GM18873 (cell line): ENCODE measurements around the gene ULK4.

Source experiments
- ATAC-seq: cut with Tn5 transposase; IDR thresholded peaks from one replicate; pipeline ENCODE4 v1.9.1; 2021; ENCODE audit warnings: mild to moderate bottlenecking, moderate library complexity, moderate number of reproducible peaks; ENCODE audit not compliant: unreplicated experiment, low FRiP score

Gene ULK4

DNA sequence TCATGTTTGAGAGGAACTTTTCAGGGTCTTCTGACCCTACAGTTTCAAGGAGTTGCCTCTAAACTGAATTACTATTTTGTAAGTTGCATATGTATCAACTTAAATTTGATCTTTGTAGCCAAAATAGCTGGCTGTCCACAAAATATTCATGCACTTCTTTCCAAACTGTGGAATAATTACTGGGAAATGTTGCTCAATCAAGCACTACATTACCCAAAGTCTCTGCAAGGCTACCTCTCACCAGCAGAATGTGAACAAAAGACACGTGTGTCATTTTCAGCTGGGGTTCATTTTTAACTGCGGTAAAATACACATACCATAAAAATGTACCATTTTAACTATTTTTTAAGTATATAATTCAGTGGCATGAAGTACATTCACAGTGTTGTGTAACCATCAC lies 442.2 kb downstream of the ULK4 start:
- ATAC-seq = no peak

DNA sequence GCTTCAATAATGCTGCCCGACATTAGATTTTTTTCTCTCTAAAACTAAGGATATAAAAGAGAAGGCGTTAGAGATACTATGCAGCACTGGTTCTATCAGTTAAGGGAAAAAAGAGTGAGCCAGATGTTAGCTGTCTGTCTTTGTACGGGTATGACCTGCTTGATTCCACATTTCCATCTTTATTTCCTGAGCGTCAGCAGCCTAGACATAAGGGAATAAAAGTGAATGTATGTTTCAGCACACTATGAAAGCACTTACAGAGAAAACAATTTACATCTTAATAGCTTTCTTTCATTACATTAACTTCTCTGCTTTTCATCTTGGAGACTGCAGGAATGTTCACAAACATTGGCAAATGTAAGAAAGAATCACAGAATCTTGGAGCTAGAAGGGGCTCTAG lies 443.3 kb downstream of the ULK4 start:
- ATAC-seq = no peak

DNA sequence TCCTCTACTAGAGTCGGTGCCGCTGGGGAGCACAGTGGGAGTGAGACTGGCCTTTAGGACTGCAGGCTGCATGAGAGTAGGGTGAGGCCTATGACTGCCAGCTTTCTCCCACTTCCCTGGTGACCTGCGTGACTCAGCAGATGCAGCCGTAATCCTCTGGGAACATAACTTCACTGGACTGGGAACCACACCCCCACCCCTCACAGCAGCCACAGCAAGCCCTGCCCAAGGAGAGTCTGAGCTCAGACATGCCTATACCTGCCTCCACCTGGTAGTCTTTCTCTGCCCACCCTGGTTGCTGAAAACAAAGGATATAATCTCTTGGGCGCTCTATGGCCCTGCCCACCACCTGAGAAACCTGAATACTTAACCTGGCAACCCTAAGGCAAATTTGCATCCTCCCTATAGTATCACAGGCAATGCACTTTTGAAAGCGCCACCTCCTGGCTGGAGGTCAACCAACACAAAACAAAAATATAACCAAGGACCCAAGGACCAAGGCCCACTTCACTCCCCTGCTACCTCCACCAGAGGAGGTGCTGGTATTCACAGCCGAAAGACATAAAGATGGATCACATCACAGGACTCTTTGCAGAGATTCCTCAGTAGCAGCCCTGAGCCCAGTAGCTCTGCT lies 453.7 kb downstream of the ULK4 start:
- ATAC-seq = no peak

DNA sequence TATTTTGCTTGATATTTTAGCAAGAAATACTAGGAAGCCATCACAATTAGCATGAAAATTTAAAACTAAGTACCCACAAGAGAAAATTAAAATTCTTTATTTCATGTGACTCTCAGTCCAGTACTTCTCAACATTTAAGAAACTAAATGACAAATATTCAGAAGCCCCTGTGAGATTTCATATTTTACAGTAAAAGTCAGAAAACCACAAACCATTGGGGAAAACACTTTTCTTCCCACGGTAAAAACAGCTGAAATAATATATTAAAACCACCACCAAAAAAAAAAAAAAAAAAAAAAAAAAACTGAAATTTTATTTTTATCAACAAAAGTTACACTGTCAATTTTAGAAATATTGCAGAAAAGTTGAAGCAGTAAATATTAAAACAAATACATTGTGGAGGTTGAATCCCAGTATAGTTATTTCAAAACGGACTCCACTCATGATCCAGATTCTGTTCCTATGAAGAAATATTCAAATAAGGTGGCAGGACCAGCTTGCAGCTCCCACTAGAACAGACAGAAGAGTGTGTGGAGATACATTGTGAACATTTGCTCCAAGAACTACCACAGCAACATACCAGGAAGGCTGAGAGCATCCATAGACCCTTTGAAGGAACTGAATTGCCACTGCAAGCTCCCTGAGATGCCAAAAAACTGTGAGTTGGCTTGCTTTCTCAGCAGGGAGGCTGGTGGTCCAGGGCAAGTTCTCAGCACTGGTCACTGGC lies 454.4 kb downstream of the ULK4 start:
- no peak for ATAC-seq

DNA sequence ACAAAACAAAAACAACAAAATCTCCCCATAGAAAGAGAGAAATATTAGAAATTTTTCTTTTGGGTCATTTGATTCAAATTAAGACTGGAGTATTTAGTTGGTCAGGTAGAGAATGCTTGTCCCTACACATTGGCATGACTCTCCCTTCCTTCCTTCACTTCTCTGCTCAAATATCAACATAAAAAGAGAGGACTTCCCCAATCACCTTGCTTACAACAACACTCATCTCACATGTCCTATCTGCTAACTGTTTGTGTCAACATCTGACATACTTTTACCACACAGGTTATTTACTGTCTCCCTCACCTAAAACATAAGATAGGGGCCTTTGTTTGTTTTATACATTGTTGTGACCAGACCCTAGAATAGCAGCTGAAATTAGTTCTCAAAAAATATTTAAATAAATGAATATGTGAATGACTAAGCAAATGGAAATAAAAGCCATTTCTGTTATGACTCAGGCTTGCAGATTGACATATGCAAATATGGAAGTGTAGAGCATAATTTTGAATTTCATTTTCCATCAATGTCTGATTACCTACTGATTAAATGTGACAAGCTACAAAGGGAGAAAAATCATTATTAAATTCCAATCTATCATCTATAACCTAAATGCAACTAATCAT lies 457.8 kb downstream of the ULK4 start:
- no peak for ATAC-seq

DNA sequence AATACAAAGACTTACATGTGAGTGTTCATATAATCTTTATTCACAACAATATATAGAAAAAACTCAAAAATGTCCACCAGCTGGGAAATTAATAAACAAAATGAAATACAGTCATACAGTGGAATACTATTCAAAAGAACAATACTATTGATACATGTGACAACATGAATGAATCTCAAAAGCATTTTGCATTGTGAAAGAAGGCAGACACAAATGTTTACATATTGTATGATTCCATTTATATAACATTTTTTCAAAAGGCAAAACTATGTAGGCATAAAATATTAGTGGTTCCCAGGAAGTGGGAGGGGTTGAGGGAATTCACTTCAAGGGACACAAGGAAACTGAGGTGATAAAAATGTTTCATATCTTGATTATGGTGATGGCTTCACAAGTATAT lies 459.4 kb downstream of the ULK4 start:
- no peak for ATAC-seq

DNA sequence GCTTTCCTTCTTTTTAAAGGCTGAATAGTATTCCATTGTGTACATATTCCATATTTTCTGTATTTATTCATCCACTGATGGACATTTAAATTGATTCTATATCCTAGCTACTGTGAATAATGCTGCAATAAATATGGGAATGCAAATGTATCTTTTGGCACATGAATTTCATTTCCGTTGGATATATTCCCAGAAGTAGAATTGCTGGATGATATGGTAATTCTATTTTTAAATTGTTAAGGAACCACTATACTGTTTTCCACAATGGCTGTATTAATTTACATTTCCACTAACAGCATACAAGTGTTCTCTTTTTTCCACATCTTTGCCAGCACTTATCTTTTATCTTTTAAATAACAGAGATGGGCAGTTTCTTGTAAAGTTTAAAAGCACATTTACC lies 459.9 kb downstream of the ULK4 start:
- no peak for ATAC-seq

DNA sequence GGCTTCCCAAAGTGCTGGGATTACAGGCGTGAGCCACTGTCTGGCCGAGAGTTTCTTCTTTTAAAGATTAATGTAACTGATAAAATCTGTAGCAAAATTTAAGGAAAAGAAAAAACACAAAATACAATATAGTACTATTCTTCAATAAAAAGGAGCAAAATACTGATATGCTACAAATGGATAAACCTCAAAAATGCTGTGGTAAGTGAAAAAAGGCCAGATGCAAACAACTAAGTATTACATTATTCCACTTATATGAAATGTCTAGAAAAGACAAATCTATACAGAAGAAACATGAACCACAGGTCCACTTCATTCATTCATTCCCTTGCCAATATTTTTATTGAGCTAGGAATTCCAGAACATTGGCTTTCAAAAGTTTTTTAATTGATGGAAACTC lies 463.1 kb downstream of the ULK4 start:
- ATAC-seq = no peak

DNA sequence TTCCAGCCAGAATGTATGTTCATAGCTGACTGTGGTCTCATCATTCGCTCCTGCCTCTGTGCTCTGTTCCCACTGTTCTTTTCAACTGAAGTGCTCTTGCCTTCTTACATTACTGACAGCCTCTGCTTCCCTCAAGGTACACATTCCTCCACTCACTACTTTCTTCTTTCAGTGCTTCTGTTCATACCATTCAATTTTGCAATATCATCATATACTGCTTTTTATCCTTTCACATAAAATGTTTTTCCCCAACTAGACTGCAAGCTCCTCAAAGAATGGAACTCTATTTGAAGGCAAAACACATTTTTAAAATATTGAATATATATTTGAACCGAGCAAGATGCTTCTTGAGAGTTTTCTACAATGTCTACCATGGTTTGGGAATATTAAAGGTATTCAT lies 471.5 kb downstream of the ULK4 start:
- no peak for ATAC-seq

DNA sequence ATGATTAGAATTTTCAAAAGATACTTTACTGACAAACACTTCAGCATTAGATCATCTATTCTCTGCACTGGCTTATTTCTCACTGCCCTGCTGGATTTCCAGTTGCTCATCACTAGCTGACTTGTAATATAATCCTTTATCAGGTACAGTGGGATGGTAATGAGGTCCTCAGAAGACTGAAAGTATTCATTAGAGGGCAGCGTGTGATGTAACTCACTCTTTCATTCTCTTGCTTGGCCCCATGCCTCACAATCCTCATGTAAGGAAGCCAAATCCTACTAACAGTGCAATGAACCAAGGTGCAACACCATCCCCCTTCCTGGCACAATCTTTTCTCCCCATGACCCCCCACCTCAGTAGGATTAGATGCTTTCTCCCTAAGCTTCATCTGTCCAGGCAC lies 472.7 kb downstream of the ULK4 start:
- ATAC-seq = no peak

DNA sequence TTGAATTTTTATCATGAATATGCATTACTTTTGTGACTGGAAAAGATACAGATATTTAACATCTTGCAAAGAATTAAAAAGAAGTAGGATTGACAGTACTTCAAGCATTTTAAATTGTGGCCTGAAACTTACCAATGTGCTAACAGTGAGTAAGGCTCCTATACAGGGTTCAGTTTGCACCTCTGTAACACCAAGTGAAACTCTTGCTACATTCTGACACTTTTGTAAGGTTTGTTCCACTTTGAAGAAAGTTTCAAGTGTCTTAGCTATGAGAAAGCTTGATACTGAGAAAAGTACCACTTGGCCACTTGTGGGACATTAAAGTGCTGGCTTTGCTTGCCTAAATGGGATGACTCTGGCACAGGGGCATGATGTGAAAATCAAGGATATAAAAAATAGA lies 473.4 kb downstream of the ULK4 start:
- ATAC-seq = no peak

DNA sequence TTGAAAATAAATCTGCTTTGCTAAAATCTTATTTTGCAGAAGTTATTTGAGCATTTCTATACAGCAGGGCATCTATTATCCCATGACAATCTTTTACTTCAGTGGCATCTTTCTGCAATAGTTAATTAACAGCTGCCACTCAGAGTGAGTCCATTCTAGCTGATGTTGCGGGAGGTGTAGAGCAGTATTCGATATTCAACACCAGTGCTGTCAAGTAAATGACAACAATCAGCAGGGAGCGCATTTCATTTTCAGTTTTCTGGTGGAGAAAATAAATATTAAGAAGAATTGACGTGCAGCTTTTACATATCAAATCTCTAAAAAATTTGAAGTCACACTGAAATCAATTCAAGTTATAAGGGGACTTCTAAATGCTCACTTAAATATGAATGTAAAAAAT lies 476.4 kb downstream of the ULK4 start:
- no peak for ATAC-seq

DNA sequence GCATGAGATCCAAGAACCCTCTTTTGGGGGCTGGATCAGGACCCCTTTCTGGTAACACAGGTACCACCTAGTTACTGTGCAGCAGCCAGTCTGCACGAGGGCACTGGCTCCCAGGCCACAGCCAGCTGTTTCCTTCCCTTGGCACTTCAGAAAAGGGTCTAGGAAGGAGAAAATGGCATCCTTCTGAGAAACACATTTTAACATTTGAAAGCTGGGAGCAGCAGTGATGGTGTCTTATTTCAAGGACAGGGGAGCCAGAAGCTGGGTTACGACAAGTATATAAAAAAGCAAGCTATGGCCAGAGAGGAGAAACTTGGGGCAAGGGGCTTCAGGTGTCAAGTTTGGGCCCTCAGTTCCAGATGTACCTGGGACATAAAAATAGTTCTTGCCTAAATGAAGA lies 479.8 kb downstream of the ULK4 start:
- no peak for ATAC-seq

DNA sequence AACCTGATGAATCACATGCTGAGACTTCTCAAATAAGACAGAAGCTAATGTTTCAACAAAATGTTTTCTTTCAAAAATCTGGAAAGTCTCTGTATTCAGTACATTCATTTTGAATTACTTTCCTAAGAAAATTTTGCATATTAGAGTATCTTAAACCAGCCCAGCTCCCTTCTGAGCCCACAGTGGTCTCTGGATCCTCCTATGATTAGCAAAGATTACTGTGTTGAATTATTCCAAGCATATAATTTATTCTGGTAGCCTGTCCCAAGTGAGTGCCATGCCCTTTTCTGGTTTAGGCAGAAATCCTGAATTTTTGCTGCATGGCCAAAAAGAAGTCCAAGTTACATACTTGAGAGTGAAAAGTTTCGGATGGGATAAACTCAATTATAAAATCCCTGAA lies 483.6 kb downstream of the ULK4 start:
- ATAC-seq = no peak

DNA sequence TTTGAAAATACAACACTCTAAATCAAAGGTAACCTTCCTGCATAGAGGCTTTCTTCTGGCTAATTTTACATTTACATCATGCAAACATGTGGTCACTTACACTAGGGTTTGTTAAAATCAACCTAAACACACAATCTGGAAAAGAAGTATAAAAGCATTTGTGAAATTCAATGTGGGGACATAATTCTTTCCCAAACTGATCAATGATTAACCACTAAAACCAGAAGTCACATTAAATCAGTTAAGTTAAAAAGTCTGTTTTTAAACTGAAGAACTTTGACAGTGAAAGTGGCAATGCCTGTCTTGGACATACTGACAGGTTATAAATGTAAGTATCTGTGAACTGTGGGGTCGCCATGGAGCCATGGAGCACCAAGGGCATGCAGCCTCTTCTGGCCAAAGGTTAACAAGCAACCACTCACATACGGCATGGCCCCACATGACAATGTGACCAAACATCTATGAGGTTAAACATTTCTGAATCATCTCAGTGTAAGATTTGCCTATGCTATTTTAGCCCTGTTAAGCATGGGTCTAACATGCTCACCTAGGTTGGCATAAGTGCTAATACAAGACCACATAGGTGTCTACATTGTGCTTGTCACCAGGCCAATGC lies 484.4 kb downstream of the ULK4 start:
- no peak for ATAC-seq

DNA sequence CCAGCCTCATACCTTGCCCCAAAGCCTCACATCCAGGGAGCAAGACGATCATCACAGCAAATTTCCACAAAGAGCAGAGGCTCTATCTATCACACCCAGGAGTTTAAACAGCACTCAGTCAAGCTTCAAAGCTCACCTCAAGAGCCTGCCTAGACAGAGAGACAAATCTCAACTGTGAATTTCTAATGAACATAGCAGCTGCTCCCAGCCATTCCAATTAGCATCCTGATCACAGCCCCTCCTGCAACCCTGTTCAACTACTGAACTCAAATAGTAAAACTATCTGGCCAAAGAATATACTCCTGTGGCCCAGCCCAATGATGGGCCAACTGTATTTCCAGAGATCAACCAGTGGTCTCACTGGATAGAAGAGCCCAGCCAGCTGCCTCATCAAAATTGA lies 492.8 kb downstream of the ULK4 start:
- ATAC-seq = no peak

DNA sequence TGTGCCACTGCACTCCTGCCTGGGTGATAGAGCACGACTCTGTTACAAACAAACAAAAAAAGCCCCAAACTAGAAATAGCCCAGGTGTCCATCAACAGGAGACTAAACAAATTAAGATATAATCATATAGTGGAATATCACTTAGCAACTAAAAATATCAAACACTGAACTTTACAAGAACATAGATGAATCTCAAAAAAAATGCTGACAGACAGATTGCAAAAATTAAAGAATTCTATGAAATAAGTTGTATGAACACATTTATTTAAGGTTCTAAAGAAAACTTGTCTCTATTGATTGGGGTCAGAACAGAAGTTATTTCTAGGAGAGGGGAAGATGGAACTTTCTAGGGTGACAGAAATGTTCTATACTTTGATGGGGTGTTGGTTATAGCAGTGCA lies 494.4 kb downstream of the ULK4 start:
- no peak for ATAC-seq

DNA sequence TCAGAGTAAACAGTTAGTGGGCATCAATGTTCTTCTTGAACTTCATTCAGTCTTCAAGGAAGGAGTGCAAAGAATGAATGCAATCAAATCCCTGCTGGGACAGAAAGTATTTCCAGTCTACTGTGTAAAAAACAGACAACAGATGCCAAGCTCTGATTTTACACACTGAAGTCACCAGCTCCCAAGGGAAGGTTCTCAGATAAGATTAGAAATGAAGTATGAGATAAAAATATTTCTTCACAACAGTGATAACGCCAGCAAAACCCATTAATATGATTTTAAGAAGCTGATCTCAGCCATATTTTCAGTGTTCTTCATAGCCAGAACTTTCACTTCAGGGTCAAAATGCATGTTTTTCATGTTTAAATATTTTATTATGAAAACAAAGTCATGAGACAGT lies 497.0 kb downstream of the ULK4 start:
- no peak for ATAC-seq

DNA sequence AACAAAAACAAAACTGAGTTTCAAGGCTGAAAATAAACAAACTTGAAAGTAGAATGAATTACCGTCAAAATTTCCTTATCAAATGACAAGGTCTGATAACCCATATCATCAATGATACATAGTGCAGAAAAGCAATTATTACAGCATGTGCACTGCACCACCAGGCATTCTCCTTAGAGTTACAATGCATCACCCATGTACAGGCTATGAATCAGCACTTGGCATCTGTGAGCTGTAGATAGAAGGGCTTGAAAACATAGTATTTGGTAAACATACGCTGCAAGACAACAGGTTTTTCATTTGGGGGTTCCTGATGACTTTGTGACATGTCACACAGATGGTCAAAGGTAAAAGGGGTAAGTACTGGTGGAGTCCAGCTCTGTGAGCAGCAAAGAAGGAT lies 497.5 kb downstream of the ULK4 start:
- ATAC-seq = no peak

DNA sequence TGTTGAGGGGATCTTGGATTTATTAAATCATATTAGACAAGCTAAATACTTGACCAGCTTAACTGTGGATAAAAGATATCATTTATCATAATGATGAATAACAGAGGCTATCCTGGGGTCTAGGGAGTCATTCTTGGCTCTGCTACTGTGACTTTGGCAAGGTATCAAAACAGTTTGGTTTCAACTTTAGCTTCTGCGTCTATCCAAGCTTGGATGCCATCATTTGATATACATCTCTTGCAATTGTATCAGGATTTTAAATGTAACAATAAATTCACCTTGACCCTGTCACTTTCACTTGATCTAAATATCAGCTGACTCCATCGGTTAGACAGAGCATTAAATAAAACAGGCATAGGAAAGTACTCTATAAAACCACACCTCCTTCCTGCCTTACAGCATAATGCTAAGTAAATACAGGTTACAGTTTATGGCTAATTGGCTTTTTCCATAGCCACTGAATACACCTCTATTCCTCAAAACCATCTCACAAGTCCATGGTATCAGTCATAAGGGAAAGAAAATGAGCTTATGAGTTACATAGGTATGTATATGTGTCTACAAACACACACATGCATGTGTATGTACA lies 499.7 kb downstream of the ULK4 start:
- ATAC-seq = no peak

DNA sequence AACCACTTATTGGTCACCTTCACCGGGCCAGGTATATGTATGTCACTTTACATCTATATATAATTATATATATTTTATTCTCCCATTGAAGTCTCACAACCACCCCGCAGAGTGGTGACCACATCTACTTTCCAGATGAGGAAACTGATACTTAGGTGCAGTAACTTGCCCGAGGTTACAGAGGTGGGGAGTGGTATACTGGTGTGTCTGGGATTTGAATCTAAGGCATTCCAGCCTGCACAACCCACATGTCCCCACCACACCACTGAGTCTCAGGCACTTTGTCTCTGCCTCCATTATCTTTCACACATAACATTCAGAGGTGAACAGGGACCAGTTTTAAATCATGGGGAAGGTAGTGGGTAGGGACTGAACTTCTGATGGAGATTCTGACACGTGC lies 501.2 kb downstream of the ULK4 start:
- ATAC-seq = no peak
